Measurements from ENCODE around the gene SPACA9.

GRCh38 chr9:132858751-132859150 lies 19.9 kb upstream of the SPACA9 start:
- TF ChIP-seq POLR2A (IDR thresholded peaks at IDR 0.05) (no peak), CTCF (IDR thresholded peaks at IDR 0.05) (no peak)

Measured in right lobe of liver (tissue), 4 donors.